ENCODE results near the gene MPZL1. TPM values are rescaled to one million over a fixed set of nuclear protein-coding genes. Genes with fewer than 3 reads are reported as not detected.

MPZL1 gene
- total and polyA plus RNA-seq, 2 of the 13 experiments (the other 11 are each of a cell fraction or from before 2014, with no cell fraction given), result 38.0 to 68.7 TPM

GRCh38 chr1:167721617-167722151 lies at the start of gene MPZL1 (continued):
- TF ChIP-seq, protein P1, sequence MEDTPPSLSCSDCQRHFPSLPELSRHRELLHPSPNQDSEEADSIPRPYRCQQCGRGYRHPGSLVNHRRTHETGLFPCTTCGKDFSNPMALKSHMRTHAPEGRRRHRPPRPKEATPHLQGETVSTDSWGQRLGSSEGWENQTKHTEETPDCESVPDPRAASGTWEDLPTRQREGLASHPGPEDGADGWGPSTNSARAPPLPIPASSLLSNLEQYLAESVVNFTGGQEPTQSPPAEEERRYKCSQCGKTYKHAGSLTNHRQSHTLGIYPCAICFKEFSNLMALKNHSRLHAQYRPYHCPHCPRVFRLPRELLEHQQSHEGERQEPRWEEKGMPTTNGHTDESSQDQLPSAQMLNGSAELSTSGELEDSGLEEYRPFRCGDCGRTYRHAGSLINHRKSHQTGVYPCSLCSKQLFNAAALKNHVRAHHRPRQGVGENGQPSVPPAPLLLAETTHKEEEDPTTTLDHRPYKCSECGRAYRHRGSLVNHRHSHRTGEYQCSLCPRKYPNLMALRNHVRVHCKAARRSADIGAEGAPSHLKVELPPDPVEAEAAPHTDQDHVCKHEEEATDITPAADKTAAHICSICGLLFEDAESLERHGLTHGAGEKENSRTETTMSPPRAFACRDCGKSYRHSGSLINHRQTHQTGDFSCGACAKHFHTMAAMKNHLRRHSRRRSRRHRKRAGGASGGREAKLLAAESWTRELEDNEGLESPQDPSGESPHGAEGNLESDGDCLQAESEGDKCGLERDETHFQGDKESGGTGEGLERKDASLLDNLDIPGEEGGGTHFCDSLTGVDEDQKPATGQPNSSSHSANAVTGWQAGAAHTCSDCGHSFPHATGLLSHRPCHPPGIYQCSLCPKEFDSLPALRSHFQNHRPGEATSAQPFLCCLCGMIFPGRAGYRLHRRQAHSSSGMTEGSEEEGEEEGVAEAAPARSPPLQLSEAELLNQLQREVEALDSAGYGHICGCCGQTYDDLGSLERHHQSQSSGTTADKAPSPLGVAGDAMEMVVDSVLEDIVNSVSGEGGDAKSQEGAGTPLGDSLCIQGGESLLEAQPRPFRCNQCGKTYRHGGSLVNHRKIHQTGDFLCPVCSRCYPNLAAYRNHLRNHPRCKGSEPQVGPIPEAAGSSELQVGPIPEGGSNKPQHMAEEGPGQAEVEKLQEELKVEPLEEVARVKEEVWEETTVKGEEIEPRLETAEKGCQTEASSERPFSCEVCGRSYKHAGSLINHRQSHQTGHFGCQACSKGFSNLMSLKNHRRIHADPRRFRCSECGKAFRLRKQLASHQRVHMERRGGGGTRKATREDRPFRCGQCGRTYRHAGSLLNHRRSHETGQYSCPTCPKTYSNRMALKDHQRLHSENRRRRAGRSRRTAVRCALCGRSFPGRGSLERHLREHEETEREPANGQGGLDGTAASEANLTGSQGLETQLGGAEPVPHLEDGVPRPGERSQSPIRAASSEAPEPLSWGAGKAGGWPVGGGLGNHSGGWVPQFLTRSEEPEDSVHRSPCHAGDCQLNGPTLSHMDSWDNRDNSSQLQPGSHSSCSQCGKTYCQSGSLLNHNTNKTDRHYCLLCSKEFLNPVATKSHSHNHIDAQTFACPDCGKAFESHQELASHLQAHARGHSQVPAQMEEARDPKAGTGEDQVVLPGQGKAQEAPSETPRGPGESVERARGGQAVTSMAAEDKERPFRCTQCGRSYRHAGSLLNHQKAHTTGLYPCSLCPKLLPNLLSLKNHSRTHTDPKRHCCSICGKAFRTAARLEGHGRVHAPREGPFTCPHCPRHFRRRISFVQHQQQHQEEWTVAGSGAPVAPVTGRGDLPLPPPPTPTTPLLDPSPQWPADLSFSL (CRISPR knock-in tag; IDR thresholded peaks at IDR 0.05), result no peak
- TF ChIP-seq, protein P2, sequence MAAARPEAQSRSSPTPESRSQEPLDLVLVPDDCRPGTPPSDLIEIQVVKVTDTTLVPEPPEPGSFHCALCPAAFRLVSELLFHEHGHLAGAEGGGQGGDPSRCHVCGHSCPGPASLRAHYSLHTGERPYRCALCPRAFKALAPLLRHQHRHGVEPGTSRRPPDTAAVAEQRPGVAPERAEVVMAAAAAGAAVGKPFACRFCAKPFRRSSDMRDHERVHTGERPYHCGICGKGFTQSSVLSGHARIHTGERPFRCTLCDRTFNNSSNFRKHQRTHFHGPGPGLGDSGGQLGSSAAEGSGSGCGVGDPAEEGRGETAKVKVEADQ (CRISPR knock-in tag; IDR thresholded peaks at IDR 0.05; ENCODE audit: borderline replicate concordance), result 0 out of 2 replicates have a peak, but pooled peaks have one; percentile 64
- 0 out of 2 replicates have a peak, but pooled peaks have one; percentile 27 for TF ChIP-seq ZNF556 (CRISPR knock-in tag; IDR thresholded peaks at IDR 0.05; ENCODE audit: borderline replicate concordance)
- TF ChIP-seq SPEN (CRISPR knock-in tag; IDR thresholded peaks at IDR 0.05; ENCODE audit: low read depth), result peak; percentile 56; the same call in 1 of the 2 replicates
- no peak; the same call in 1 of the 2 replicates for TF ChIP-seq ZNF275 (CRISPR knock-in tag; IDR thresholded peaks at IDR 0.05; ENCODE audit: borderline replicate concordance)
- no peak for TF ChIP-seq ZNF17 (CRISPR knock-in tag; IDR thresholded peaks at IDR 0.05)
- no peak for TF ChIP-seq ZBTB21 (CRISPR knock-in tag; IDR thresholded peaks at IDR 0.05)
- TF ChIP-seq NFYB (CRISPR knock-in tag; IDR thresholded peaks at IDR 0.05), result peak; percentile 96
- TF ChIP-seq RFXAP (CRISPR knock-in tag; IDR thresholded peaks at IDR 0.05; ENCODE audit: borderline replicate concordance), result no peak
- TF ChIP-seq ZSCAN9 (CRISPR knock-in tag; IDR thresholded peaks at IDR 0.05; ENCODE audit: borderline replicate concordance), result peak; percentile 48; the same call in 1 of the 2 replicates
- TF ChIP-seq MATR3 (CRISPR knock-in tag; IDR thresholded peaks at IDR 0.05), result no peak
- TF ChIP-seq HBP1 (CRISPR knock-in tag; IDR thresholded peaks at IDR 0.05; ENCODE audit: low read depth), result no peak; the same call in 1 of the 2 replicates
- no peak for TF ChIP-seq RORA (CRISPR knock-in tag; IDR thresholded peaks at IDR 0.05)
- TF ChIP-seq ARNTL (CRISPR knock-in tag; IDR thresholded peaks at IDR 0.05), result no peak
- TF ChIP-seq ZSCAN12 (CRISPR knock-in tag; IDR thresholded peaks at IDR 0.05), result no peak
- peak; percentile 52 for TF ChIP-seq SKI (IDR thresholded peaks at IDR 0.05; ENCODE audit: partially characterized antibody)
- TF ChIP-seq THAP11 (CRISPR knock-in tag; IDR thresholded peaks at IDR 0.05), result peak; percentile 47; the same call in 1 of the 2 replicates
- no peak for TF ChIP-seq ZNF256 (CRISPR knock-in tag; conservative IDR thresholded peaks at IDR 0.05)
- TF ChIP-seq GATAD2A (CRISPR knock-in tag; IDR thresholded peaks at IDR 0.05), result no peak
- TF ChIP-seq ZNF747 (CRISPR knock-in tag; IDR thresholded peaks at IDR 0.05; ENCODE audit: borderline replicate concordance), result no peak
- TF ChIP-seq SRSF4 (IDR thresholded peaks at IDR 0.05; ENCODE audit: low read depth, low read length, poor library complexity, severe bottlenecking), result no peak
- 0 out of 2 replicates have a peak, but pooled peaks have one; percentile 27 for TF ChIP-seq DMAP1 (CRISPR knock-in tag; IDR thresholded peaks at IDR 0.05)
